Measurements from ENCODE around the gene MEIOC. TPM values are rescaled to one million over a fixed set of nuclear protein-coding genes. Genes with fewer than 3 reads are reported as not detected.
A peak's percentile ranks its signal among the peaks of the same experiment; 100 is the strongest.

The MEIOC gene
- total and polyA plus RNA-seq, 8 donors: 0.91 to 1.6 (median 1.2) TPM; not detected in 2

DNA sequence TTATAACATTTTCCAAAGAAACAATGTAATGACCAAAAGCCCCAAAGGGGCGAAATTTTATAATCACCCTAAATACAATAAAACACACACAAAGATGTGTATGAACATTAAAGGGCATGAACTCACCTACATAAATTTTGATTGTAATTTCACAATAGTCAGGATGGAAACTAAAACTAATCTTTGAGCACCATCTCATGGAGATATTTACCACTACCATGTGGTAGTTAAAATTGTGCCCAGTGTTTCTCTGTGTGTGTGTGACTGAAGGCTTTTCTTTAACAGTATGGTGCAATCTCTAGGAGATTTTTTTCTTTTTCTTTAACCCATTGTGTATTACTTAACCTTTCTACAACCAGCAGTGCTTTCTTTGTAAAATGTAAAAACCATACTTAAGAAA is 19.7 kb upstream of the MEIOC start:
- H3K27ac ChIP-seq: no peak overlapping the region
- ATAC-seq (peak; percentile 83), DNase-seq (peak in 2 of 4 donors; percentile 38 to 62)
- H3K9me3 ChIP-seq: no peaks in the 10 kb centered on the region
- intact Hi-C loops (cut with DNase I): no loop called here
- no peak overlapping the region for H3K4me3 ChIP-seq
- H3K27me3 ChIP-seq: peaks cover 0 to 31% of the 10 kb centered on the region in 2 donors
- H3K4me1 ChIP-seq: no peaks in the 10 kb centered on the region
- no peaks in the 10 kb centered on the region for H3K36me3 ChIP-seq
- peak; percentile 26 to 38 for TF ChIP-seq CTCF (IDR thresholded peaks at IDR 0.05)

DNA sequence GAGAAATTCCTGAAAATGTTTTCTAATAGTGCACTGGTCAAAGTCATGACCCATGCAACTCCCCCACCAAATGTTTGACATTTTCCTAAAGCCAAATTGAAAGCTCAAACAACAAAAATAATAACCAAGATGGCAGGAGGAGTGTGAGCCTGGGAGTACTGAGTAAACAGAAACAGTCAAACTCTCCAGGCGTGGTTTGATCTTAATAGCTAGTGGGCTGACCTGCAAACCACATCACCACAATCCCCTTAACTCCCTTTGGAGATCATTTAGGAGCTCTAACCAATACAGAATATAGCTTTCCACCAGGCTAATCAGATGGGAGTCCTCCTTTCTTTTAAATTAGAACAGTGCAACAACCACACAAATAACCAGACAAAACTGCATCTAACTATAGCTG is 19.2 kb upstream of the MEIOC start:
- intact Hi-C loops (cut with DNase I): no loop called here
- Histone ChIP-seq H3K36me3 (no peaks in the 10 kb centered on the region), H3K4me3 (no peak overlapping the region), H3K9me3 (no peaks in the 10 kb centered on the region), H3K4me1 (no peaks in the 10 kb centered on the region), H3K27me3 (peaks cover 0 to 27% of the 10 kb centered on the region in 2 donors), H3K27ac (no peak overlapping the region)
- no peak for TF ChIP-seq CTCF (IDR thresholded peaks at IDR 0.05)
- no peak for DNase-seq
- ATAC-seq: no peak

DNA sequence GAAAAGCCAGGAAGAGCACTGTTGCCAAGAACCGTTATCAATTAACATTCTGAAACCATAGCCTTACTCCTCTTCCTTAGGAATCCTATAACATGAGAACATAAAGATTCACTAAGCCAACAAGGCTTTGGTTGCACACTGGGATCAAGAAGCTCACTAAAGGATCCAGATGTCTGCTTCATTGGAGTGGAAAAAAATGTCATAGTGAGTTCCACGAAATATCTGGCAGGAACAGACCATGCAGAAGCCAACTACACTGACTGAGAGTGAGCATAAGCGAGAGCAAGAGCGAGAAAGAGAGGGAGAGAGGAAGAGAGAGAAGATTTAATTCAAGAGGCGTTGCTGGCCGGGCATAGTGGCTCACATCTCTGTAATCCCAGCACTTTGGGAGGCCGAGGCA is 13.4 kb upstream of the MEIOC start:
- TF ChIP-seq CTCF (IDR thresholded peaks at IDR 0.05): no peak
- Histone ChIP-seq H3K27ac (no peak overlapping the region), H3K27me3 (peaks cover 0 to 35% of the 10 kb centered on the region in 2 donors), H3K36me3 (no peaks in the 10 kb centered on the region), H3K4me3 (no peak overlapping the region), H3K4me1 (no peaks in the 10 kb centered on the region), H3K9me3 (no peaks in the 10 kb centered on the region)
- ATAC-seq (no peak), DNase-seq (peak in 2 of 4 donors; percentile 38 to 56)
- intact Hi-C loops (cut with DNase I): no loop called here

DNA sequence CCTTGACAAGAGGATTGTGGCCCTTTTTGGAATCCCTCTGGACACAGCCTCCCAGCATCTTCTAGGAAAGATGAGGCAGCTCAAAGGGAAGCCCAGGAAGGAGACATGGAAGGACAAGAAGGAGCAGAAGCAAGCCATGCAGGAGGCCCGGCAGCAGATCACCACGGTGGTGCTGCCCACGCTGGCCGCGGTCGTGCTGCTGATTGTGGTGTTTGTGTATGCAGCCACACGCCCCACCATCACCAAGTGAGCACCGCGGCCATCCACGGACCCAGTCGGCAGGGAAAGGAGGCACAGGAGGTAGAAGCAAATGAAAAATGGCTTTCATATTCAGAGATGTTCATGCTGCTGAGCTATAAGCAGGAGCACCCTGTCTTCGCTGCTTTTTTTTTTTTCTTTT is 10.9 kb upstream of the MEIOC start:
- H3K27ac ChIP-seq: no peak overlapping the region
- no peak for TF ChIP-seq CTCF (IDR thresholded peaks at IDR 0.05)
- no peaks in the 10 kb centered on the region for H3K9me3 ChIP-seq
- intact Hi-C loops (cut with DNase I): no loop called here
- no peak for ATAC-seq
- DNase-seq: no peak
- H3K4me3 ChIP-seq: no peak overlapping the region
- no peaks in the 10 kb centered on the region for H3K4me1 ChIP-seq
- no peaks in the 10 kb centered on the region for H3K36me3 ChIP-seq
- H3K27me3 ChIP-seq: peaks cover 0 to 29% of the 10 kb centered on the region in 2 donors

GRCh38 chr17:44646280-44646679 is 10.0 kb upstream of the MEIOC start:
- no peak overlapping the region for H3K27ac ChIP-seq
- no peaks in the 10 kb centered on the region for H3K4me1 ChIP-seq
- DNase-seq (no peak), ATAC-seq (no peak)
- H3K36me3 ChIP-seq: no peaks in the 10 kb centered on the region
- H3K4me3 ChIP-seq: no peak overlapping the region
- TF ChIP-seq CTCF (IDR thresholded peaks at IDR 0.05): no peak
- peaks cover 0 to 36% of the 10 kb centered on the region in 2 donors for H3K27me3 ChIP-seq
- H3K9me3 ChIP-seq: no peaks in the 10 kb centered on the region
- intact Hi-C loops (cut with DNase I): no loop called here

Measured in left lung (tissue), 10 donors.